ENCODE data around the gene KRTAP10-5. TPM values are rescaled to one million over a fixed set of nuclear protein-coding genes. Genes with fewer than 3 reads are reported as not detected.
"Not testable (repeated sequence)": the region's sequence is repeated elsewhere in the genome, so short reads cannot be mapped to it uniquely, and the experiment has no call there.

KRTAP10-5 gene
- total RNA-seq, 2 experiments from 2014 or later: not detected

DNA sequence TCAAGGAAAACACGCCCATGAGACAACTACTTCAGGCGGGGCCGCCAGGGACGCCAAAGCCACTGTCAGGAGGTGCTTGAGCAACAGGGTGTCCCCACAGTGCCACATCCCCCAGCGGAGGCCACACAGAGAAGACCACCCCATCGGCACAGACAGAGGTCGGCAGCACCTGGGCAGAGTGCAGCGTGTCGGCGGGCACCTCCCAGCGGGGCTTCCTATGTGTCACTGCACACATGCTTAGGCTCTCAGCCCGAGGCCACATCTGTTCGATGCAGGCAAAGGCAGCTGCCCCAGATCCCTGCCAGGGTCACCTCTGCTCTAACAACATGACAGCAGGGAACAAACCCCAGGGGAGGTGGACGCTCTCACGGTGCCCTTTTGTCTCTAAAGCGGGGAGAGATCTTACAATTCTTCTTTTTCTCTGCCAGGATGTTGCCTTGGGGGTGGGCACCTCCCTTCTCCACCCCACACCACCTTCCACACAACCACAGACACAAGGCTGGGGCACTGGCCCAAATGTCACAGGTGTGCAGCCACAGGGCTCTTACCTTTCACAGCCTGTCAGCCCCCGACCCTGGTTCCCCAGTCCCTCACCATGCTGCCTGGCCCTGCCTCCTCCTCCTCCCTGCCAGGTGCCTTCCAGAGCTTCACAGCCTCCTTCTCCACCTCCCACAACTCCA, 35.6 kb upstream of the KRTAP10-5 start:
- Mint-ChIP-seq H3K4me1 (peaks cover 33% of the 10 kb centered on the region), H3K27me3 (no peaks in the 10 kb centered on the region), H3K4me3 (no peak overlapping the region), H3K36me3 (ENCODE audit: low read depth) (peaks cover 30% of the 10 kb centered on the region), H3K27ac (no peak overlapping the region), H3K9me3 (peaks cover 35% of the 10 kb centered on the region)
- ChIA-PET POLR2A (interaction anchor here (1.4 kb wide), 1 partner anchor 42 kb away, joined by 3 read pairs; the partner anchor contains the start of gene KRTAP12-3), CTCF (no interaction called here)
- no peak for DNase-seq

DNA sequence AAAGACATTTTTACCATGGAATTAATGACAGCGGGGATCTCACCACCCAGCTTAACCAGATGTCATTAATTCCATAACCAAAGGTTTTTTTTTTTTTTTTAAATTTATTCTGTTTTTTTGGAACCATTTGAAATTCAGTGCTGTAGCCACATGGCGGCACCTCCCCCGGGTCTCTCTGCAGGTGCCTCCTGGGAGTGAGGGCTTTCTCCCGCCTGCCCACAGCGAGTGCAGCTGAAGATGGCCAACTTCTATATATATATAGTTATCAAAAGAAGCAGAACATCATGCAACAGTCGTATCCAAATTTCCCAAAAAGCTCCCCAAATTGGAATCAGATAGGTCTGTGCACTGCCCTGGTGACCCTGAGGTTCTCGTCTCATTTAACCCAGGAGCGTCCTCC, 35.1 kb upstream of the KRTAP10-5 start:
- Mint-ChIP-seq H3K36me3 (ENCODE audit: low read depth) (peaks cover 30% of the 10 kb centered on the region), H3K4me3 (no peak overlapping the region), H3K9me3 (peaks cover 34% of the 10 kb centered on the region), H3K4me1 (peaks cover 30% of the 10 kb centered on the region), H3K27me3 (no peaks in the 10 kb centered on the region), H3K27ac (no peak overlapping the region)
- ChIA-PET POLR2A (no interaction called here), CTCF (interaction anchor here (0.5 to 0.6 kb wide), 2 partner anchors 103 to 344 kb away, joined by 3 to 10 read pairs; no protein-coding TSS in a partner anchor)
- DNase-seq: no peak

DNA sequence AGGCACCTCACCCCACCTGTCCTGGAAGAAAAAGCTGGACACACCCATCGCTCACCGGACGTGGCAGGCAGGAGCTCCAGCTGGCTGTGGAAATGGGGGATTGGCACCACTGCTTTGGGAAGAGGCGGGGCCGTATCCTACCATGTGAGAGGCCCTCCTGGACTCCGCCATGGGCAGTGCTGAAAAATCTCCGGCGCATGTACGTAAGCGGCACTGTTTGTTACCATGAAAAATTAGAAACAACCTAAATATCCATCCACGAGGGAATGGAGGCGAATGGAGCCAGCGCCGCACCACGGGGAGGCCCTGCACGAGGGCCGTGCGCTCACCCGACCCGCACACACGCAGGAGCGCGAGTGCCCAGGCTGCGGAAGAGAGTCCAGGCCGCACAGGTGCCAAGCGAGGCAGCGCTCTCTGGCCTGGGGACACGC, 34.6 kb upstream of the KRTAP10-5 start:
- H3K4me3 Mint-ChIP-seq: no peak overlapping the region
- no peaks in the 10 kb centered on the region for H3K27me3 Mint-ChIP-seq
- H3K27ac Mint-ChIP-seq: no peak overlapping the region
- H3K36me3 Mint-ChIP-seq (ENCODE audit: low read depth): peaks cover 26% of the 10 kb centered on the region
- DNase-seq: no peak
- CTCF ChIA-PET: interaction anchor here (0.5 to 0.6 kb wide), 2 partner anchors 102 to 344 kb away, joined by 3 to 10 read pairs; no protein-coding TSS in a partner anchor
- POLR2A ChIA-PET: no interaction called here
- peaks cover 28% of the 10 kb centered on the region for H3K4me1 Mint-ChIP-seq
- peaks cover 35% of the 10 kb centered on the region for H3K9me3 Mint-ChIP-seq

DNA sequence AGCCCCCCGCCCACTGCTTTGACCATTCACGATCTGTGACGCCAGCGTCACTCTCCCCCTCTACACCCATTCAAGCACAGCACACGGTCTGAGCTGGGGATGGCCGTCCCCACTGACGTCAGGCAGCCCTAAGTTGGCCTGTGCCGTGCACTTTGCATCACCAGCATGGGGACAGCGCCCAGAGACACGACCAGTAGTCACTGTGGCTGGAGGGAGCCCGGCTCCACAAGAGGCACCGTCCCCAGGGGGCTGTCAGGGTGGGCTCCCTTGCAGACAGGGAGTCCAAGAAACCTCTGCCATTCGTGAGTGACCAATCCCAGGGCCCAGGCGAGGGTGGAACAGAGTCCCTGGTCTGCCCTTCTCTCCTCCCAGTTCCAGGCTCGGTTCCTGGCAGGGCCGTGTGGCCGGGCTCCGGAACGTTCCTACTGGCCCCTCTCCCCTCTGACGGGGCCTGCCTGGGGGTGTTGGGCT, 33.8 kb upstream of the KRTAP10-5 start:
- no peak overlapping the region for H3K27ac Mint-ChIP-seq
- peaks cover 35% of the 10 kb centered on the region for H3K9me3 Mint-ChIP-seq
- CTCF ChIA-PET: no interaction called here
- peaks cover 20% of the 10 kb centered on the region for H3K4me1 Mint-ChIP-seq
- no peak for DNase-seq
- peaks cover 21% of the 10 kb centered on the region for H3K36me3 Mint-ChIP-seq (ENCODE audit: low read depth)
- no peak overlapping the region for H3K4me3 Mint-ChIP-seq
- H3K27me3 Mint-ChIP-seq: peaks cover 5% of the 10 kb centered on the region
- POLR2A ChIA-PET: no interaction called here

DNA sequence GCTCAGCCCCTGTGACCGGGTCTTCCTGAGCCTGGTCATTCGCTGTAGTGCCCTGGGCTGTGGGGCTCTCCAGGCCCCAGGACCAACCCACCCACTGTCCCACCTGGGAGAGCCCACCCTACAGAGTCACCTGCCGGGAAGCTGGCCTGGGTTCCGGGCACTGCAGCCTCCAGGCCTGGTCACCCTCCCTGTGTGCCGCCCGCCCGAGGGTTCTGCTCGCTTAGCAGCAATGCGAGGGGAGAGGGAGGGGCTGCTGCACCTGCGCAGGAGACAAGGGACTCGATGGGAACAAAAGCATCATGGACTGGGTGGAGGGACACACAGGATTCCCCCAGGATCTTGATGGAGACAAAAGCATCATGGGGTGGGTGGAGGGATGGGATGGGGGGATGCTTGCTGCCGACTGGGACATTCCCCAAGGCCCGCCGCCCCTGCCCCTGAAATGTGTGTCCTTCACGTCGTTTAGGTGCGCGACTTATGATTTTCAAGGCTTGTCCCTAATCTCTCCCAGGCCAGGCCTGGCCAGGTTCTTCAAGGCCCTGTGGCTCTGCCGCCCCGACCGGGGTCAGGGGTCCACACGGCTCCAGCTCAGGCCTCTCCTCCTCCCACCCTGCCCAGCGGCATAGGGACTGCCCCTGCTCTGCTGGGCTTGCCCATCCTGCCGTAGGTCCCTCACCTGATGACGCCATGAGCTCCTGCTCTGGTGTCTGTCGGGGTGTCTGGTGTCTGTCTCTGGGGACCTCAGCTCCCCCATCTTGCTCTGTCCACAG, 33.2 kb upstream of the KRTAP10-5 start:
- no peak overlapping the region for H3K27ac Mint-ChIP-seq
- peaks cover 17% of the 10 kb centered on the region for H3K36me3 Mint-ChIP-seq (ENCODE audit: low read depth)
- peaks cover 34% of the 10 kb centered on the region for H3K9me3 Mint-ChIP-seq
- peaks cover 14% of the 10 kb centered on the region for H3K4me1 Mint-ChIP-seq
- H3K4me3 Mint-ChIP-seq: no peak overlapping the region
- ChIA-PET POLR2A (no interaction called here), CTCF (no interaction called here)
- H3K27me3 Mint-ChIP-seq: peaks cover 8% of the 10 kb centered on the region
- no peak for DNase-seq

DNA sequence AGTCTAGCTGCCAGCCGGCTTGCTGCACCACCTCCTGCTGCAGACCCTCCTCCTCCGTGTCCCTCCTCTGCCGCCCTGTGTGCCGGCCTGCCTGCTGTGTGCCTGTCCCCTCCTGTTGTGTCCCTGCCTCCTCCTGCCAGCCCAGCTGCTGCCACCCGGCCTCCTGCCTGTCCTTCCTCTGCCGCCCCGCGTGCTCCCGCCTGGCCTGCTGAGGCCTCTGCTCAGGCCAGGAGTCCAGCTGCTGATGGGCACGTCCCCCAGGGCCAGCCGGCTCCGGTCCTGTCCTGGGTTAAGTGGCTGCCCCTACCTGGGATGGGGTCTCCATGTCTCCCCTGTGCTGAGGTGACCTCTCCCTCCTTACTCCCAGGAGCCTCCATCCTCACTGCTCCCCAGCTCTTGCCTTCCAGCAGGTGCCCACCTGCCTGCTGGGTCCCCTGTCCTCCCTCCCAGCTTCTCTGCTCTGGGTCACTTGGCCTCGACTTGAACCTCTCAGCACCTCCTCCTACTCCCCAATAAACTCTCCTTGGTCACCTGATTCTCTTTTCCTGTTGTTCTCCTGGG, 32.3 kb upstream of the KRTAP10-5 start:
- POLR2A ChIA-PET: no interaction called here
- Mint-ChIP-seq H3K36me3 (ENCODE audit: low read depth) (peaks cover 13% of the 10 kb centered on the region), H3K27me3 (peaks cover 8% of the 10 kb centered on the region), H3K4me3 (no peak overlapping the region), H3K27ac (no peak overlapping the region), H3K4me1 (peaks cover 8% of the 10 kb centered on the region), H3K9me3 (peaks cover 32% of the 10 kb centered on the region)
- CTCF ChIA-PET: no interaction called here
- no peak for DNase-seq

DNA sequence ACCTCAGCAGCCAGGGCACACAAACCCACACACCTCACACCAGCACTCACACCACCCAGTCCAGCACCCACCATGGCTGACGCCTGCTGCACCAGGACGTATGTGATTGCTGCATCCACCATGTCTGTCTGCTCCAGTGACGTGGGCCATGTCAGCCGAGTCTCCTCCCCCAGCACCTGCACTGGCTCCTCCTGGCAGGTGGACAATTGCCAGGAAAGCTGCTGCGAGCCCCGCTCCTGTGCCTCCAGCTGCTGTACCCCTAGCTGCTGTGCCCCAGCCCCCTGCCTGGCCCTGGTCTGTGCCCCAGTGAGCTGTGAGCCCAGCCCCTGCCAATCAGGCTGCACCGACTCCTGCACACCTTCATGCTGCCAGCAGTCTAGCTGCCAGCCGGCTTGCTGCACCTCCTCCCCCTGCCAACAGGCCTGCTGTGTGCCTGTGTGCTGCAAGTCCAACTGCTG, 31.7 kb upstream of the KRTAP10-5 start, which contains the start of gene KRTAP10-8:
KRTAP10-8 (plus strand) TSS at position 51 of the 458 bp plus-strand sequence; CDS start at position 73, 22 bp downstream.
- H3K4me1 Mint-ChIP-seq: peaks cover 8% of the 10 kb centered on the region
- CTCF ChIA-PET: no interaction called here

DNA sequence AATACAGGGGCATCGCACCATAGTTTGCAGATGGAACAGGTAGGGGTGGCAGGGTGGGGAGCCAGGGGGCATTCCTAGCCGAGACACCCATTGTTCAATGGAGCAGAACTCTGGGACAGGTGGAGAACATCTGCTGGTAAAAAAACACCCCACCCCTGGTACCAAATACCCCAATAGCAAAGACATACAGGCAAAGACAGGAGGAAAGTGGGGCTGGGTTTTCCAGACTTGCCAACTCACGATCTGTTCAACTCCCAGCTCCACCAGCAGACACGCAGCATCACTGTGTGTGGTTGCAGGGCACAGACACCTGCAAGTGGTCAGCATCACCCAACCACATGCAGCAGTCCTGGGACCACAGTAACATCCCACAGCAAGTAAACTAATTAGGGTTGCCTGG, 31.1 kb upstream of the KRTAP10-5 start:
- POLR2A ChIA-PET: no interaction called here
- CTCF ChIA-PET: no interaction called here
- Mint-ChIP-seq H3K27ac (no peak overlapping the region), H3K4me1 (peaks cover 6% of the 10 kb centered on the region), H3K4me3 (no peak overlapping the region), H3K27me3 (peaks cover 9% of the 10 kb centered on the region), H3K36me3 (ENCODE audit: low read depth) (peaks cover 10% of the 10 kb centered on the region), H3K9me3 (peaks cover 34% of the 10 kb centered on the region)
- no peak for DNase-seq

More for the DNA sequence above, 31.7 kb upstream of the KRTAP10-5 start, which contains the start of gene KRTAP10-8:
- Mint-ChIP-seq H3K36me3 (ENCODE audit: low read depth) (peaks cover 10% of the 10 kb centered on the region), H3K9me3 (peaks cover 32% of the 10 kb centered on the region), H3K27ac (no peak within 1 kb of the TSS), H3K27me3 (peaks cover 8% of the 10 kb centered on the region), H3K4me3 (no peak within 1 kb of the TSS)
- POLR2A ChIA-PET: no interaction called here
- no peak for DNase-seq

DNA sequence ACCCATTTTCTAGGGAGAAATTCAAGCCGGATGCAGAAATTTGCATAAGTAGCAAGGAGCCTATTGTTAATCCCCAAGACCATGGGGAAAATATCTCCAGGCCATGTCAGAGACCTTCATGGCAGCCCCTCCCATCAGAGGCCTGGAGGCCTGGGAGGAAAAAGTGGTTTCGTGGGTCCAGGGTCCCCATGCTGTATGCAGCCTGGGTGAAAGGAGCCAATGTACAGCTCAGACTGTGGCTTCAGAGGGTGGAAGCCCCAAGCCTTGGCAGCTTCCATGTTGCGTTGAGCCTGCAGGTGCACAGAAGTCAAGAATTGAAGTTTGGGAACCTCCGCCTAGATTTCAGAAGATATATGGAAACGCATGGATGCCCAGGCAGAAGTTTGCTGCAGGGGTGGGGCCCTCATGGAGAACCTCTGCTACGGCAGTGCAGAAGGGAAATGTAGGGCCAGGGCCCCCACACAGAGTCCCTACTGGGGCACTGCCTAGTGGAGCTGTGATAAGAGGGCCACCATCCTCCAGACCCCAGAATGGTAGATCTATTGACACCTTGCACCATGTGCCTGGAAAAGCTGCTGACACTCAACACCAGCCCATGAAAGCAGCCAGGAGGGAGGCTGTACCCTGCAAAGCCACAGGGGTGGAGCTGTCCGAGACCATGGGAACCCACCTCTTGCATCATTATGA, 29.9 kb upstream of the KRTAP10-5 start:
- Mint-ChIP-seq H3K9me3 (peaks cover 36% of the 10 kb centered on the region), H3K27me3 (peaks cover 18% of the 10 kb centered on the region), H3K36me3 (ENCODE audit: low read depth) (peaks cover 10% of the 10 kb centered on the region)
- POLR2A ChIA-PET: interaction anchor here (1.8 kb wide), 1 partner anchor 9 kb away, joined by 4 read pairs; no protein-coding TSS in a partner anchor
- H3K4me1 Mint-ChIP-seq, H3K4me3 Mint-ChIP-seq, H3K27ac Mint-ChIP-seq, CTCF ChIA-PET, DNase-seq: not testable (repeated sequence)

DNA sequence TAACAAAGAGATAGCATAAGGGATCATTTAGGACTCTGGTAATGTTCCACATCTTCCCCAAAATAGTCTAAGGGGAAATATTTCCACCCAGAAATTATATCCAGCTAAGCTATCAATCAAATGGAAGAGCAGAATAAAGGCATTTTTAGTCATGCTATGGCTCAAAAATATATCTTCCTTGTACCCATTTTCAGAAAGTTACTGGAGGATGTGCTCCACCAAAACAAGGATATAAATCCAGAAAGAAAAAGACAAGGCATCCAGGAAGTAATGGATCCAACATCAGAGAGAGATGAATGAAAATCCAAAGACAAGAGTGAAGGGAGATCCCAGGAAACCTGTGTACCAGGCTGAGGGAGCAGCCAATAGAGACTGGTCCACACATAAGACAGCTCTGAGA, 28.8 kb upstream of the KRTAP10-5 start:
- no peak overlapping the region for H3K27ac Mint-ChIP-seq
- peaks cover 36% of the 10 kb centered on the region for H3K9me3 Mint-ChIP-seq
- no peak overlapping the region for H3K4me3 Mint-ChIP-seq
- H3K36me3 Mint-ChIP-seq (ENCODE audit: low read depth): peaks cover 10% of the 10 kb centered on the region
- CTCF ChIA-PET: no interaction called here
- POLR2A ChIA-PET: interaction anchor here (1.8 kb wide), 1 partner anchor 10 kb away, joined by 4 read pairs; no protein-coding TSS in a partner anchor
- no peaks in the 10 kb centered on the region for H3K4me1 Mint-ChIP-seq
- H3K27me3 Mint-ChIP-seq: peaks cover 29% of the 10 kb centered on the region
- no peak for DNase-seq

DNA sequence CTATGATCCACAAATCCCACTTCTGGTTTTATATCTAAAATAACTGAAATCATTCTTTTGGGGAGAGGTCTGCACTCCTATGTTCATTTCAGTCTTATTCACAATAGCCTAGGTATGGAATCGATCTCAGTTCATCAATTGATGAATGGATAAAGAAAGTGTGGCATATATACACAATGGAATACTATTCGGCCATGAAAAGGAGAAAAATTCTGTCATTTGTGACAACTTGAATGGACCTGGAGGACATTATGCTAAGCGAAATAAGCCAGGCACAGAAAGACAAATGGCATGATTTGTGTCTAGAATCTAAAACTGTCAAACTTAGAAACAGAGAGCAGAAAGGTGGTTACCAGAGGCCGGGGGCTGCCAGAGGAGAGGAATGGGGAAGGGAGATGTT, 26.1 kb upstream of the KRTAP10-5 start:
- H3K9me3 Mint-ChIP-seq: peaks cover 28% of the 10 kb centered on the region
- H3K4me1 Mint-ChIP-seq: no peaks in the 10 kb centered on the region
- POLR2A ChIA-PET: no interaction called here
- CTCF ChIA-PET: no interaction called here
- H3K4me3 Mint-ChIP-seq: no peak overlapping the region
- no peak overlapping the region for H3K27ac Mint-ChIP-seq
- peaks cover 10% of the 10 kb centered on the region for H3K36me3 Mint-ChIP-seq (ENCODE audit: low read depth)
- no peak for DNase-seq
- peaks cover 29% of the 10 kb centered on the region for H3K27me3 Mint-ChIP-seq

DNA sequence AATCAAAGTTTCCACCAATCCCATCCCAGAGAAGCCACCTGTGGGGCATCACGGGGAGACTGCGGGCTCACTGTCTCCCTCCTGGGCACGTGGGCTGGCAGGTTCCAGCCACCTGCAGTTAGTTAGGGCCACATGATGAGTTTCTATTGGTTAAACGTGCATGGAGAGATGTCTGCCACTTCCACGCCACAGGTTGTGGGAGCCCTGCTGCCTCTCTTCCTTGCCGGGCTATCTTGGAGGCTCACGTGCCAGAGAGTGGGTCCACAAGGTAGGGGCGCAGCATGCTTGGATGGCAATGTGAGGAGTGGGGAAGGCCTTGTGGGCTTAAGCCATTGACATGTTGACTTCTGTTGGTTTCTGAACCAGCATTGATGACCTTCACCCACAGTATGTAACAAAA, 23.5 kb upstream of the KRTAP10-5 start:
- H3K4me3 Mint-ChIP-seq: no peak overlapping the region
- DNase-seq: no peak
- POLR2A ChIA-PET: no interaction called here
- peaks cover 22% of the 10 kb centered on the region for H3K27me3 Mint-ChIP-seq
- H3K4me1 Mint-ChIP-seq: no peaks in the 10 kb centered on the region
- H3K9me3 Mint-ChIP-seq: peaks cover 6% of the 10 kb centered on the region
- CTCF ChIA-PET: no interaction called here
- peaks cover 1% of the 10 kb centered on the region for H3K36me3 Mint-ChIP-seq (ENCODE audit: low read depth)
- no peak overlapping the region for H3K27ac Mint-ChIP-seq

All from activated CD4-positive, alpha-beta memory T cell treated with anti-CD3 and anti-CD28 coated beads, Interleukin-2, amount 10 ng/mL, durations not matched to agents 7 days and 5 days (primary cell).